ENCODE data around the gene PSD.

DNA sequence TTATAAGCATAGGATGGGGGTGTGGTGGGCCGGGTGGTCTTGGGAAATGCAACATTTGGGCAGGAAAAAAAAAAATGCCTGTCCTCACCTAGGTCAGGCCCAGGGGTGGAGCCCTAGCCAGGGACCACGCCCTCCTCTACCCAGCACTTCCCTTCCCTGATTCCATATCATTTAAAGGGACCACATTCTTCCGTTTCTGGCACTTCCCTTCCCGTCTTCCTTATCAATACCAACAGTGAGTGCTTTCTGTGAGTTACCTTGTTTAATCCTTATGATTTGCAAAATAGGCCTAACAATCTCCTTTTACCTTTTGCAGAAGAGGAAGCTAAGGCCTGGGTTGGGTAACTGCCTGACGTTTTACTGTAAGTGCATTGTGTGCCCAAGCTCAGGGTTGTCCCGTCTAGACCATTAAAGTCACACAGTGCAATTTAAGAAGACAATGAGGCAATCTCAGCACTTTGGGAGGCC lies 49.4 kb upstream of the PSD start:
- TF ChIP-seq, protein P1, sequence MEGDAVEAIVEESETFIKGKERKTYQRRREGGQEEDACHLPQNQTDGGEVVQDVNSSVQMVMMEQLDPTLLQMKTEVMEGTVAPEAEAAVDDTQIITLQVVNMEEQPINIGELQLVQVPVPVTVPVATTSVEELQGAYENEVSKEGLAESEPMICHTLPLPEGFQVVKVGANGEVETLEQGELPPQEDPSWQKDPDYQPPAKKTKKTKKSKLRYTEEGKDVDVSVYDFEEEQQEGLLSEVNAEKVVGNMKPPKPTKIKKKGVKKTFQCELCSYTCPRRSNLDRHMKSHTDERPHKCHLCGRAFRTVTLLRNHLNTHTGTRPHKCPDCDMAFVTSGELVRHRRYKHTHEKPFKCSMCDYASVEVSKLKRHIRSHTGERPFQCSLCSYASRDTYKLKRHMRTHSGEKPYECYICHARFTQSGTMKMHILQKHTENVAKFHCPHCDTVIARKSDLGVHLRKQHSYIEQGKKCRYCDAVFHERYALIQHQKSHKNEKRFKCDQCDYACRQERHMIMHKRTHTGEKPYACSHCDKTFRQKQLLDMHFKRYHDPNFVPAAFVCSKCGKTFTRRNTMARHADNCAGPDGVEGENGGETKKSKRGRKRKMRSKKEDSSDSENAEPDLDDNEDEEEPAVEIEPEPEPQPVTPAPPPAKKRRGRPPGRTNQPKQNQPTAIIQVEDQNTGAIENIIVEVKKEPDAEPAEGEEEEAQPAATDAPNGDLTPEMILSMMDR (IDR thresholded peaks at IDR 0.05), result no peak
- no peak for TF ChIP-seq POLR2A (IDR thresholded peaks at IDR 0.05)
